Erythroblast (primary cell): ENCODE data around the gene GP2.

Source experiments
- GATA1 ChIP-seq: IDR thresholded peaks from 2 replicates; pipeline ENCODE4 v1.6.1; 2011; ENCODE audit warnings: low read depth, mild to moderate bottlenecking, control low read depth, low read length, moderate library complexity
- POLR2A ChIP-seq: IDR thresholded peaks from 2 replicates; pipeline ENCODE4 v1.6.1; 2011; ENCODE audit warnings: mild to moderate bottlenecking, low read length

GRCh38 chr16:20316715-20317114, 10.6 kb downstream of the GP2 start:
- TF ChIP-seq POLR2A, result no peak
- TF ChIP-seq GATA1, result no peak
